ENCODE measurements around the gene CLPX.

Gene CLPX

GRCh38 chr15:65206750-65207149, 21.6 kb upstream of the CLPX start:
- H3K9ac ChIP-seq (ENCODE audit: insufficient read length, low read depth), result no peak overlapping the region

DNA sequence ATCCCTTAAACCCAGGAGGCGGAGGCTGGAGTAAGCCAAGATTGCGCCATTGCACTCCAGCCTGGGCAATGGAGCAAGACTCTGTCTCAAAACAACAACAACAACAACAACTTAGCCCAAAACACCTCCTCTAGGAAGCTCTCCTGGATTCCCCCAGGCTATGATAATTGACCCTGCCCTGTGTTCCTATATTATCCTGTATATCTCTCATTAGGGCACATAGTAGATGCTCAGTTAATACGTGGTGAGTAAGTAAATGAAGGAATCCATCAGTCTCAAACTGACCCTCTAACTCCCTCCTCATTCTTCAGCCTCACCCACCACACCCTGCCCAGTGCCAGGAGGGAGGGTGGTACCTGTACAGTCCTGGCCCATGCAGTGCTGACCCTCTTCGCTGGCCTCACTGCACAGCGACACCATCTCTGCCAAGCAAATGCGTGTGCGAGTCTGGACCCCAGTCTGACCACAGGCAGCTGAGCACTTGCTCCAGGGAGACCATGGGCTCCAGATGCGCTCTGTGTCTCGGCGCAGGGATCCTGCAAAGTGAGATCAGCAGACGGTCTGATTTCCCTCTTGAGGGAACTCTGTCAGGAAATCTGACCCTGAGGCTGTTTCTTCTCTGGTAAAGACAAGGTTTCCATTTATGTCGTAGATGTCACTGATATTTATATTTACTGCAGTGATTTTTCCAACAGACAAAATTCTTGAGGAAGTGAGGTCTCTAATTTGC, 20.0 kb upstream of the CLPX start:
- TF ChIP-seq ZNF274 (IDR thresholded peaks at IDR 0.05; ENCODE audit: low read depth, low read length) (no peak), SUZ12 (IDR thresholded peaks at IDR 0.05; ENCODE audit: extremely low read depth, insufficient read depth, insufficient read length) (no peak), YY1 (IDR thresholded peaks at IDR 0.05; ENCODE audit: insufficient read depth, insufficient read length) (no peak)
- DNase-seq (ENCODE audit: low read depth, low spot score), result no peak
- no peaks in the 10 kb centered on the region for H3K27me3 ChIP-seq (ENCODE audit: insufficient read depth, insufficient read length)
- no peaks in the 10 kb centered on the region for H3K36me3 ChIP-seq (ENCODE audit: insufficient read depth, insufficient read length, low read length)
- no peak overlapping the region for H3K9ac ChIP-seq (ENCODE audit: insufficient read length, low read depth)
- peaks cover 5% of the 10 kb centered on the region for H3K4me1 ChIP-seq (ENCODE audit: insufficient read depth, insufficient read length)
- H3K9me3 ChIP-seq (ENCODE audit: insufficient read depth, low read length), result no peaks in the 10 kb centered on the region
- H3K4me3 ChIP-seq (ENCODE audit: insufficient read length, low read depth), result no peak overlapping the region

More at GRCh38 chr15:65206750-65207149, 21.6 kb upstream of the CLPX start:
- Histone ChIP-seq H3K4me1 (ENCODE audit: insufficient read depth, insufficient read length) (peaks cover 17% of the 10 kb centered on the region), H3K9me3 (ENCODE audit: insufficient read depth, low read length) (no peaks in the 10 kb centered on the region), H3K27me3 (ENCODE audit: insufficient read depth, insufficient read length) (no peaks in the 10 kb centered on the region), H3K36me3 (ENCODE audit: insufficient read depth, insufficient read length, low read length) (no peaks in the 10 kb centered on the region), H3K4me3 (ENCODE audit: insufficient read length, low read depth) (no peak overlapping the region)
- TF ChIP-seq ZNF274 (IDR thresholded peaks at IDR 0.05; ENCODE audit: low read depth, low read length), result no peak
- TF ChIP-seq YY1 (IDR thresholded peaks at IDR 0.05; ENCODE audit: insufficient read depth, insufficient read length), result no peak
- DNase-seq (ENCODE audit: low read depth, low spot score), result no peak

DNA sequence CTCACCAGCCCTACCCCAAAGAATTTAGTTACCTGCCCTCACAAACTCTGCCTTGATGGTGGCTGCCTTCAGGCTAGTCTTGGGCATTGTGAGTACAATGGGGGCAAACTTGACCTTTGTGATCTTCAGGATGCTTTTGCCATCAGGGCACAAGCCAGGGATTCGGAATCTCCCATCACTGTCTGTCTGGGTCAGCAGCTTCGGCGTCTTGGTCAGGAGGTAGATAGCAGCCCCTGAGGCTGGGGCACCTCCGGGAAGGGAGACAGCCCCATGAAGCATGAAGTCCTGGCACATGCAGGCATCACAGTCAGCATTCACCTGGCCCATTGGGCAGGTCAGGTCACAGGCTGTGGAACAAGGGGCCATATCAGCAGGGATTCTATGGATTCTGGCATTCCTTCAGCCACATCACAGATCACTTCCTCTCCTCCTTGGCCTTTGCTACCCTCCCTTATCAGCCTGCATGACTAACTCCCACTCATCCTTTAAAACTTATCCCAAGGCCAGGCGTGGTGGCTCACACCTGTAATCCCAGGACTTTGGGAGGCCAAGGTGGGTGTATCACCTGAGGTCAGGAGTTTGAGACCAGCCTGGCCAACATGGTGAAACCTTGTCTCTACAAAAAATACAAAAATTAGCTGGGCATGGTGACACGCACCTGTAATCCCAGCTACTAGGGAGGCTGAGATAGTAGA, 19.2 kb upstream of the CLPX start:
- H3K4me1 ChIP-seq (ENCODE audit: insufficient read depth, insufficient read length), result peaks cover 5% of the 10 kb centered on the region
- no peaks in the 10 kb centered on the region for H3K36me3 ChIP-seq (ENCODE audit: insufficient read depth, insufficient read length, low read length)
- no peak overlapping the region for H3K9ac ChIP-seq (ENCODE audit: insufficient read length, low read depth)
- H3K4me3 ChIP-seq (ENCODE audit: insufficient read length, low read depth), result no peak overlapping the region
- H3K9me3 ChIP-seq (ENCODE audit: insufficient read depth, low read length), result no peaks in the 10 kb centered on the region
- H3K27me3 ChIP-seq (ENCODE audit: insufficient read depth, insufficient read length), result no peaks in the 10 kb centered on the region
- no peak for DNase-seq (ENCODE audit: low read depth, low spot score)
- TF ChIP-seq YY1 (IDR thresholded peaks at IDR 0.05; ENCODE audit: insufficient read depth, insufficient read length), result no peak
- no peak for TF ChIP-seq SUZ12 (IDR thresholded peaks at IDR 0.05; ENCODE audit: extremely low read depth, insufficient read depth, insufficient read length)
- TF ChIP-seq ZNF274 (IDR thresholded peaks at IDR 0.05; ENCODE audit: low read depth, low read length), result no peak

DNA sequence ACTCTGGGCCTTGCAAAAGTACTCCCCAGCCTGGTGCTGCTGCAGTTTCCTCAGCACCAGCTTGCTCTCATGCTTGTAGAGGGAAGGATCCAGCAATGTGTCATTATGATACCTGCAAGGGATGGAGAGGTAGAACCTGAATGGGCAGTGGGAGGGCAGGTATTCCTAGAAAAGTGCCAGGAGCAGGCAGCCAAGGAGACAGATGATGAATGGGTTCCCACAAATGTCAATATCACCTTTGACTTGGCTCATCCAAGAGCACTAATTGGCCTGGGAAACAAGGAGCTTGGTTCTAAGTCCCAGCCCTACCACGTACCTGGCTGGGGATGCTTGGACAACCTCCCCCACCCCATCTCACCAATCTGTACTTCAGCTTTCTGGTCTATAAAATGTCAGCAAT, 16.8 kb upstream of the CLPX start:
- Histone ChIP-seq H3K36me3 (ENCODE audit: insufficient read depth, insufficient read length, low read length) (no peaks in the 10 kb centered on the region), H3K4me1 (ENCODE audit: insufficient read depth, insufficient read length) (peaks cover 2% of the 10 kb centered on the region), H3K27me3 (ENCODE audit: insufficient read depth, insufficient read length) (no peaks in the 10 kb centered on the region), H3K9ac (ENCODE audit: insufficient read length, low read depth) (no peak overlapping the region), H3K9me3 (ENCODE audit: insufficient read depth, low read length) (no peaks in the 10 kb centered on the region; the same call in 1 of the 2 replicates), H3K4me3 (ENCODE audit: insufficient read length, low read depth) (no peak overlapping the region)
- TF ChIP-seq ZNF274 (IDR thresholded peaks at IDR 0.05; ENCODE audit: low read depth, low read length) (no peak), SUZ12 (IDR thresholded peaks at IDR 0.05; ENCODE audit: extremely low read depth, insufficient read depth, insufficient read length) (no peak), YY1 (IDR thresholded peaks at IDR 0.05; ENCODE audit: insufficient read depth, insufficient read length) (no peak)
- no peak for DNase-seq (ENCODE audit: low read depth, low spot score)

GRCh38 chr15:65198571-65198970, 13.4 kb upstream of the CLPX start:
- Histone ChIP-seq H3K36me3 (ENCODE audit: insufficient read depth, insufficient read length, low read length) (no peaks in the 10 kb centered on the region), H3K27me3 (ENCODE audit: insufficient read depth, insufficient read length) (no peaks in the 10 kb centered on the region), H3K4me3 (ENCODE audit: insufficient read length, low read depth) (no peak overlapping the region), H3K9me3 (ENCODE audit: insufficient read depth, low read length) (no peaks in the 10 kb centered on the region; the same call in 1 of the 2 replicates), H3K4me1 (ENCODE audit: insufficient read depth, insufficient read length) (peaks cover 6% of the 10 kb centered on the region), H3K9ac (ENCODE audit: insufficient read length, low read depth) (no peak overlapping the region)
- TF ChIP-seq SUZ12 (IDR thresholded peaks at IDR 0.05; ENCODE audit: extremely low read depth, insufficient read depth, insufficient read length) (no peak), ZNF274 (IDR thresholded peaks at IDR 0.05; ENCODE audit: low read depth, low read length) (no peak), YY1 (IDR thresholded peaks at IDR 0.05; ENCODE audit: insufficient read depth, insufficient read length) (no peak)
- DNase-seq (ENCODE audit: low read depth, low spot score), result no peak

GRCh38 chr15:65197337-65197645, 12.1 kb upstream of the CLPX start:
- TF ChIP-seq YY1 (IDR thresholded peaks at IDR 0.05; ENCODE audit: insufficient read depth, insufficient read length) (no peak), ZNF274 (IDR thresholded peaks at IDR 0.05; ENCODE audit: low read depth, low read length) (no peak)
- Histone ChIP-seq H3K9ac (ENCODE audit: insufficient read length, low read depth) (no peak overlapping the region), H3K9me3 (ENCODE audit: insufficient read depth, low read length) (no peaks in the 10 kb centered on the region; the same call in 1 of the 2 replicates), H3K4me1 (ENCODE audit: insufficient read depth, insufficient read length) (peaks cover 6% of the 10 kb centered on the region), H3K36me3 (ENCODE audit: insufficient read depth, insufficient read length, low read length) (no peaks in the 10 kb centered on the region), H3K4me3 (ENCODE audit: insufficient read length, low read depth) (no peak overlapping the region), H3K27me3 (ENCODE audit: insufficient read depth, insufficient read length) (no peaks in the 10 kb centered on the region)
- DNase-seq (ENCODE audit: low read depth, low spot score), result no peak

DNA sequence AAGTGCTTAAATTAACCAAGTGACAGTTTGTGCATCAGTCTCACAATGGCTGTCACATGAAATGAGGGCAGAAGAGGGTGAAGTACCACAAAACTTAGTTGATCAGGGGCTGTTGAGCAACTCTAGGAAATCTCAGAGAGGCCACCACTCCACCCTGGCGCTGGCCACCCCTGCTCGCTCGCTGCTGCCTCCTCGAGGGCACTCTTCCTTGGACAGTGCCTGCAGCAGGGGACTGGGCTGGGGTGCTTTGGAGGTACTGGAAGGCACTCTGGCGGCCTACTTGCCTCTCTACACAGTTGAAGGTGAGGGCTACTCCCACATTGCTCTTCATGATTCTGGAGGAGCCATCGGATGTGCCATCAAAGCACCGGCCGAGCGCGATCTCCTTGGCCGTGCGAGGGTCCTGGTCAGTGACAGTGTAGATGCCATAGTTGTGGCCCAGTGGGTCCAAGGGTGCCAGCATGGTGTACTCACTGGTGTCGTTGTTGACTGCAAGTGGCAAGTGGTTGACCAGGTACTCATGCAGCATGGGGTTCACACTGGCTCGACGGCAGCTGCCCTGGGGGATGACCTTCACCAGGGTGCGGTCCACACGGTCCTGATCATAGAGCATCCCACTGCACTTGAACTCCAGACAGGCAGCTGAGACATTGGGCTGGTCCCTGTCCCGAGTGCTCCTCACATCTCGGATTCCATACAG, 11.6 kb upstream of the CLPX start:
- no peaks in the 10 kb centered on the region for H3K27me3 ChIP-seq (ENCODE audit: insufficient read depth, insufficient read length)
- H3K4me3 ChIP-seq (ENCODE audit: insufficient read length, low read depth), result no peak overlapping the region
- H3K9ac ChIP-seq (ENCODE audit: insufficient read length, low read depth), result no peak overlapping the region
- no peaks in the 10 kb centered on the region for H3K36me3 ChIP-seq (ENCODE audit: insufficient read depth, insufficient read length, low read length)
- DNase-seq (ENCODE audit: low read depth, low spot score), result no peak
- H3K9me3 ChIP-seq (ENCODE audit: insufficient read depth, low read length), result no peaks in the 10 kb centered on the region; the same call in 1 of the 2 replicates
- H3K4me1 ChIP-seq (ENCODE audit: insufficient read depth, insufficient read length), result peaks cover 6% of the 10 kb centered on the region
- TF ChIP-seq ZNF274 (IDR thresholded peaks at IDR 0.05; ENCODE audit: low read depth, low read length) (no peak), YY1 (IDR thresholded peaks at IDR 0.05; ENCODE audit: insufficient read depth, insufficient read length) (no peak), SUZ12 (IDR thresholded peaks at IDR 0.05; ENCODE audit: extremely low read depth, insufficient read depth, insufficient read length) (no peak)

All from NT2/D1 (cell line).